HL-60 (cell line): Measurements from ENCODE around the gene DPP10.

ENCODE experiments used
- GABPA ChIP-seq: IDR thresholded peaks from 2 replicates; pipeline ENCODE4 v1.6.1; 2012; ENCODE audit warnings: low read depth
- POLR2AphosphoS5 ChIP-seq: IDR thresholded peaks from 2 replicates; pipeline ENCODE4 v1.6.1; 2012; ENCODE audit warnings: low read depth
- SPI1 ChIP-seq: IDR thresholded peaks from 2 replicates; pipeline ENCODE4 v1.6.1; 2012; ENCODE audit warnings: low read depth, mild to moderate bottlenecking, borderline replicate concordance
- TF ChIP-seq, protein P1 (sequence below): IDR thresholded peaks from one replicate; pipeline ENCODE4 v1.5.1; 2011; ENCODE audit warnings: low read length, control low read depth, inconsistent platforms; ENCODE audit not compliant: insufficient read depth
- TF ChIP-seq, protein P2 (sequence below): IDR thresholded peaks from 2 replicates; pipeline ENCODE4 v1.6.1; 2012; ENCODE audit warnings: low read depth; ENCODE audit not compliant: insufficient replicate concordance

DNA sequence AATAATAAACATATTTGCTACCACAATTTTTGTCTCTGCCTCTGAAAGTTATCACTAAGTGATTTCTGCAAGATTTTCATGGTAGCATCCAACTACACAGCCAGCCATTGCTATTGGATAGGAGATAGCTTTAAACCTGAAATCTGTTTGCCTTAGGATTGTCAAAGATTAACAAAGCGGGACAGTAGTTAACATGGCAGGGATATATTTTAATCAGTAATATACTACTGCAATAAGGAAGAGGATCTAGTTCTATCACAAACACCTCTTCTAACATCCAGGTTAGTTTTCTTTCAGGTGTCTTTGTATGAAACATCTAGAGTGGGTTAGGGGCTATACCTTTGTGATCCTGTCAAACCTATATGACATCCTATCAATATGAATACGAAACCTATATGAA is 641.3 kb downstream of the DPP10 start:
- TF ChIP-seq, protein P1, sequence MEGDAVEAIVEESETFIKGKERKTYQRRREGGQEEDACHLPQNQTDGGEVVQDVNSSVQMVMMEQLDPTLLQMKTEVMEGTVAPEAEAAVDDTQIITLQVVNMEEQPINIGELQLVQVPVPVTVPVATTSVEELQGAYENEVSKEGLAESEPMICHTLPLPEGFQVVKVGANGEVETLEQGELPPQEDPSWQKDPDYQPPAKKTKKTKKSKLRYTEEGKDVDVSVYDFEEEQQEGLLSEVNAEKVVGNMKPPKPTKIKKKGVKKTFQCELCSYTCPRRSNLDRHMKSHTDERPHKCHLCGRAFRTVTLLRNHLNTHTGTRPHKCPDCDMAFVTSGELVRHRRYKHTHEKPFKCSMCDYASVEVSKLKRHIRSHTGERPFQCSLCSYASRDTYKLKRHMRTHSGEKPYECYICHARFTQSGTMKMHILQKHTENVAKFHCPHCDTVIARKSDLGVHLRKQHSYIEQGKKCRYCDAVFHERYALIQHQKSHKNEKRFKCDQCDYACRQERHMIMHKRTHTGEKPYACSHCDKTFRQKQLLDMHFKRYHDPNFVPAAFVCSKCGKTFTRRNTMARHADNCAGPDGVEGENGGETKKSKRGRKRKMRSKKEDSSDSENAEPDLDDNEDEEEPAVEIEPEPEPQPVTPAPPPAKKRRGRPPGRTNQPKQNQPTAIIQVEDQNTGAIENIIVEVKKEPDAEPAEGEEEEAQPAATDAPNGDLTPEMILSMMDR, result no peak
- TF ChIP-seq GABPA (no peak), POLR2AphosphoS5 (no peak), SPI1 (no peak)
- TF ChIP-seq, protein P2, sequence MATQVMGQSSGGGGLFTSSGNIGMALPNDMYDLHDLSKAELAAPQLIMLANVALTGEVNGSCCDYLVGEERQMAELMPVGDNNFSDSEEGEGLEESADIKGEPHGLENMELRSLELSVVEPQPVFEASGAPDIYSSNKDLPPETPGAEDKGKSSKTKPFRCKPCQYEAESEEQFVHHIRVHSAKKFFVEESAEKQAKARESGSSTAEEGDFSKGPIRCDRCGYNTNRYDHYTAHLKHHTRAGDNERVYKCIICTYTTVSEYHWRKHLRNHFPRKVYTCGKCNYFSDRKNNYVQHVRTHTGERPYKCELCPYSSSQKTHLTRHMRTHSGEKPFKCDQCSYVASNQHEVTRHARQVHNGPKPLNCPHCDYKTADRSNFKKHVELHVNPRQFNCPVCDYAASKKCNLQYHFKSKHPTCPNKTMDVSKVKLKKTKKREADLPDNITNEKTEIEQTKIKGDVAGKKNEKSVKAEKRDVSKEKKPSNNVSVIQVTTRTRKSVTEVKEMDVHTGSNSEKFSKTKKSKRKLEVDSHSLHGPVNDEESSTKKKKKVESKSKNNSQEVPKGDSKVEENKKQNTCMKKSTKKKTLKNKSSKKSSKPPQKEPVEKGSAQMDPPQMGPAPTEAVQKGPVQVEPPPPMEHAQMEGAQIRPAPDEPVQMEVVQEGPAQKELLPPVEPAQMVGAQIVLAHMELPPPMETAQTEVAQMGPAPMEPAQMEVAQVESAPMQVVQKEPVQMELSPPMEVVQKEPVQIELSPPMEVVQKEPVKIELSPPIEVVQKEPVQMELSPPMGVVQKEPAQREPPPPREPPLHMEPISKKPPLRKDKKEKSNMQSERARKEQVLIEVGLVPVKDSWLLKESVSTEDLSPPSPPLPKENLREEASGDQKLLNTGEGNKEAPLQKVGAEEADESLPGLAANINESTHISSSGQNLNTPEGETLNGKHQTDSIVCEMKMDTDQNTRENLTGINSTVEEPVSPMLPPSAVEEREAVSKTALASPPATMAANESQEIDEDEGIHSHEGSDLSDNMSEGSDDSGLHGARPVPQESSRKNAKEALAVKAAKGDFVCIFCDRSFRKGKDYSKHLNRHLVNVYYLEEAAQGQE, result no peak
